Right lobe of liver (tissue), 4 donors: Measurements from ENCODE around the gene KATNAL1.

ENCODE experiments used
- POLR2A ChIP-seq: fragments of 450-650 bp; IDR thresholded peaks from one replicate; pipeline ENCODE4 v1.6.1; 2017; ENCODE audit warnings: antibody characterized with exemption, mild to moderate bottlenecking
- TF ChIP-seq, protein P1 (sequence below), 4 donors: fragments of 200-600 bp in 3 of 4; fragments of 450-650 bp in 1 of 4; IDR thresholded peaks; one replicate each; pipeline versions ENCODE4 v1.5.1 to v1.8.0; 2016 to 2022; ENCODE audit warnings: antibody characterized with exemption in 4 of 4, mild to moderate bottlenecking in 2 of 4
- donor health status: DM: no; HTN: no; CAD: no.
- donor health status: DM: no; HTN: no; CAD: no.
- donor health status: DM: no; HTN: yes; CAD: no.

DNA sequence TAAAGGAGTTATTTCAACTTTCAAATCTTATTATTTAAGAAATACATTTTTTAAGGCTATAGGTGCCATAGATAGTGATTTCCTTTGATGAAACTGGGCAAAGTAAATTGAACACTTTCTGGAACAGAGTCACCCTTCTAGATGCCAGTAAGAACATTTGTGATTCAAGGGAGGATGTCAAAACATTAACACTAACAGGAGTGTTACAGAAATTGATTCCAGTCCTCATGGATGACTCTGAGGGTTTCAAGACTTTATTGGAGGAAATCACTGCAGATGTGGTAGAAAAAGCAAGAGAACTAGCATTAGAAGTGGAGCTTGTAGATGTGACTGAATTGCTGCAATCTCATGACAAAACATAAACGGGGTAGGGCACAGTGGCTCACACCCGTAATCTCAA lies 12.2 kb downstream of the KATNAL1 start:
- TF ChIP-seq, protein P1, sequence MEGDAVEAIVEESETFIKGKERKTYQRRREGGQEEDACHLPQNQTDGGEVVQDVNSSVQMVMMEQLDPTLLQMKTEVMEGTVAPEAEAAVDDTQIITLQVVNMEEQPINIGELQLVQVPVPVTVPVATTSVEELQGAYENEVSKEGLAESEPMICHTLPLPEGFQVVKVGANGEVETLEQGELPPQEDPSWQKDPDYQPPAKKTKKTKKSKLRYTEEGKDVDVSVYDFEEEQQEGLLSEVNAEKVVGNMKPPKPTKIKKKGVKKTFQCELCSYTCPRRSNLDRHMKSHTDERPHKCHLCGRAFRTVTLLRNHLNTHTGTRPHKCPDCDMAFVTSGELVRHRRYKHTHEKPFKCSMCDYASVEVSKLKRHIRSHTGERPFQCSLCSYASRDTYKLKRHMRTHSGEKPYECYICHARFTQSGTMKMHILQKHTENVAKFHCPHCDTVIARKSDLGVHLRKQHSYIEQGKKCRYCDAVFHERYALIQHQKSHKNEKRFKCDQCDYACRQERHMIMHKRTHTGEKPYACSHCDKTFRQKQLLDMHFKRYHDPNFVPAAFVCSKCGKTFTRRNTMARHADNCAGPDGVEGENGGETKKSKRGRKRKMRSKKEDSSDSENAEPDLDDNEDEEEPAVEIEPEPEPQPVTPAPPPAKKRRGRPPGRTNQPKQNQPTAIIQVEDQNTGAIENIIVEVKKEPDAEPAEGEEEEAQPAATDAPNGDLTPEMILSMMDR (IDR thresholded peaks at IDR 0.05): no peak
- no peak for TF ChIP-seq POLR2A
